Nephron (organoid): ENCODE results near the gene HBA2.

ENCODE experiments used
- H3K27ac Mint-ChIP-seq, 3 experiments: 2 replicates each; pipeline ENCODE4 v1.8.0; 2020; ENCODE audit warnings: mixed read lengths in 3 of 3, mild to moderate bottlenecking in 2 of 3, moderate library complexity in 1 of 3
- H3K27me3 Mint-ChIP-seq: 2 replicates; pipeline ENCODE4 v1.8.0; 2021; ENCODE audit warnings: low read depth, mild to moderate bottlenecking, moderate library complexity, mixed read lengths
- H3K36me3 Mint-ChIP-seq: 2 replicates; pipeline ENCODE4 v1.8.0; 2020; ENCODE audit warnings: low read depth, mixed read lengths
- H3K4me1 Mint-ChIP-seq: 2 replicates; pipeline ENCODE4 v1.8.0; 2020; ENCODE audit warnings: mixed read lengths
- H3K4me3 Mint-ChIP-seq, 3 experiments: 2 replicates each; pipeline ENCODE4 v1.8.0; 2020; ENCODE audit warnings: mild to moderate bottlenecking in 3 of 3, mixed read lengths in 3 of 3, moderate library complexity in 2 of 3
- H3K9me3 Mint-ChIP-seq: 2 replicates; pipeline ENCODE4 v1.8.0; 2020; ENCODE audit warnings: mixed read lengths
- TF ChIP-seq, protein P1 (sequence below), 3 experiments: fragments of 200-600 bp; sonication (generic); IDR thresholded peaks; one replicate each; pipeline ENCODE4 v1.5.0; 2021; ENCODE audit warnings: antibody characterized with exemption in 3 of 3; ENCODE audit not compliant: unreplicated experiment in 3 of 3

Gene HBA2

DNA sequence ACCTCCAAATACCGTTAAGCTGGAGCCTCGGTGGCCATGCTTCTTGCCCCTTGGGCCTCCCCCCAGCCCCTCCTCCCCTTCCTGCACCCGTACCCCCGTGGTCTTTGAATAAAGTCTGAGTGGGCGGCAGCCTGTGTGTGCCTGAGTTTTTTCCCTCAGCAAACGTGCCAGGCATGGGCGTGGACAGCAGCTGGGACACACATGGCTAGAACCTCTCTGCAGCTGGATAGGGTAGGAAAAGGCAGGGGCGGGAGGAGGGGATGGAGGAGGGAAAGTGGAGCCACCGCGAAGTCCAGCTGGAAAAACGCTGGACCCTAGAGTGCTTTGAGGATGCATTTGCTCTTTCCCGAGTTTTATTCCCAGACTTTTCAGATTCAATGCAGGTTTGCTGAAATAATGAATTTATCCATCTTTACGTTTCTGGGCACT, 4.7 kb downstream of the HBA2 start:
- Mint-ChIP-seq H3K27ac (no peak overlapping the region), H3K4me1 (peaks cover 6% of the 10 kb centered on the region), H3K4me3 (peak overlapping the region; percentile 17 to 46 (median 20))

GRCh38 chr16:177981-178667, 5.4 kb downstream of the HBA2 start:
- peaks cover 3% of the 10 kb centered on the region for H3K36me3 Mint-ChIP-seq
- peaks cover 65% of the 10 kb centered on the region for H3K27me3 Mint-ChIP-seq
- TF ChIP-seq, protein P1, sequence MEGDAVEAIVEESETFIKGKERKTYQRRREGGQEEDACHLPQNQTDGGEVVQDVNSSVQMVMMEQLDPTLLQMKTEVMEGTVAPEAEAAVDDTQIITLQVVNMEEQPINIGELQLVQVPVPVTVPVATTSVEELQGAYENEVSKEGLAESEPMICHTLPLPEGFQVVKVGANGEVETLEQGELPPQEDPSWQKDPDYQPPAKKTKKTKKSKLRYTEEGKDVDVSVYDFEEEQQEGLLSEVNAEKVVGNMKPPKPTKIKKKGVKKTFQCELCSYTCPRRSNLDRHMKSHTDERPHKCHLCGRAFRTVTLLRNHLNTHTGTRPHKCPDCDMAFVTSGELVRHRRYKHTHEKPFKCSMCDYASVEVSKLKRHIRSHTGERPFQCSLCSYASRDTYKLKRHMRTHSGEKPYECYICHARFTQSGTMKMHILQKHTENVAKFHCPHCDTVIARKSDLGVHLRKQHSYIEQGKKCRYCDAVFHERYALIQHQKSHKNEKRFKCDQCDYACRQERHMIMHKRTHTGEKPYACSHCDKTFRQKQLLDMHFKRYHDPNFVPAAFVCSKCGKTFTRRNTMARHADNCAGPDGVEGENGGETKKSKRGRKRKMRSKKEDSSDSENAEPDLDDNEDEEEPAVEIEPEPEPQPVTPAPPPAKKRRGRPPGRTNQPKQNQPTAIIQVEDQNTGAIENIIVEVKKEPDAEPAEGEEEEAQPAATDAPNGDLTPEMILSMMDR (IDR thresholded peaks at IDR 0.05; ENCODE audit: unreplicated experiment in 3 of 3) = no peak
- no peak overlapping the region for H3K27ac Mint-ChIP-seq
- H3K9me3 Mint-ChIP-seq = peaks cover 4% of the 10 kb centered on the region
- H3K4me3 Mint-ChIP-seq = peak overlapping the region in 2 of 3 experiments; percentile 14 to 20
- H3K4me1 Mint-ChIP-seq = peaks cover 6% of the 10 kb centered on the region

More for the DNA sequence above, 4.7 kb downstream of the HBA2 start:
- TF ChIP-seq, protein P1 (IDR thresholded peaks at IDR 0.05; ENCODE audit: unreplicated experiment in 3 of 3) = no peak
- peaks cover 4% of the 10 kb centered on the region for H3K9me3 Mint-ChIP-seq
- H3K36me3 Mint-ChIP-seq = no peaks in the 10 kb centered on the region
- H3K27me3 Mint-ChIP-seq = peaks cover 65% of the 10 kb centered on the region

DNA sequence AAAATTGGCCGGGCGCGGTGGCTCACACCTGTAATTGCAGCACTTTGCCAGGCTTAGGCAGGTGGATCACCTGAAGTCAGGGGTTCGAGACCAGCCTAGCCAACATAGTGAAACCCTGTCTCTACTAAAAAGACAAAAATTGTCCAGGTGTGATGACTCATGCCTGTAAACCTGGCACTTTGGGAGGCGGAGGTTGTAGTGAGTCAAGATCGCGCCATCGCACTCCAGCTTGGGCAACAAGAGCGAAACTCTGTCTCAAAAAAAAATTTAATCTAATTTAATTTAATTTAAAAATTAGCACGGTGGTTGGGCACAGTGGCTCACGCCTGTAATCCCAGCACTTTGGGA, 6.0 kb downstream of the HBA2 start:
- Mint-ChIP-seq H3K9me3 (peaks cover 4% of the 10 kb centered on the region), H3K27me3 (peaks cover 60% of the 10 kb centered on the region), H3K27ac (no peak overlapping the region), H3K4me1 (peaks cover 6% of the 10 kb centered on the region), H3K4me3 (no peak overlapping the region), H3K36me3 (peaks cover 3% of the 10 kb centered on the region)
- TF ChIP-seq, protein P1 (IDR thresholded peaks at IDR 0.05; ENCODE audit: unreplicated experiment in 3 of 3) = no peak

GRCh38 chr16:179211-180092, 6.8 kb downstream of the HBA2 start:
- Mint-ChIP-seq H3K4me1 (peaks cover 6% of the 10 kb centered on the region), H3K36me3 (peaks cover 3% of the 10 kb centered on the region)

DNA sequence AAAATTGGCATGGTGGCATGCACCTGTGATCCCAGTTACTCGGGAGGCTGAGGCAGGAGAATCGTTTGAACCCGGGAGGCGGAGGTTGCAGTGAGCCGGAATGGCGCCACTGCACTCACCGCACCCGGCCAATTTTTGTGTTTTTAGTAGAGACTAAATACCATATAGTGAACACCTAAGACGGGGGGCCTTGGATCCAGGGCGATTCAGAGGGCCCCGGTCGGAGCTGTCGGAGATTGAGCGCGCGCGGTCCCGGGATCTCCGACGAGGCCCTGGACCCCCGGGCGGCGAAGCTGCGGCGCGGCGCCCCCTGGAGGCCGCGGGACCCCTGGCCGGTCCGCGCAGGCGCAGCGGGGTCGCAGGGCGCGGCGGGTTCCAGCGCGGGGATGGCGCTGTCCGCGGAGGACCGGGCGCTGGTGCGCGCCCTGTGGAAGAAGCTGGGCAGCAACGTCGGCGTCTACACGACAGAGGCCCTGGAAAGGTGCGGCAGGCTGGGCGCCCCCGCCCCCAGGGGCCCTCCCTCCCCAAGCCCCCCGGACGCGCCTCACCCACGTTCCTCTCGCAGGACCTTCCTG, 7.5 kb downstream of the HBA2 start, which contains the start of gene HBQ1:
Gene HBQ1 (plus strand): TSS at position 359 of the 575 bp plus-strand sequence. CDS start 28 bp downstream, at position 387.
- Mint-ChIP-seq H3K36me3 (peaks cover 6% of the 10 kb centered on the region), H3K27ac (no peak within 1 kb of the TSS), H3K27me3 (peaks cover 44% of the 10 kb centered on the region), H3K4me1 (peaks cover 6% of the 10 kb centered on the region), H3K4me3 (peak within 1 kb of the TSS in 2 of 3 experiments; percentile 44 to 46), H3K9me3 (no peaks in the 10 kb centered on the region)
- TF ChIP-seq, protein P1 (IDR thresholded peaks at IDR 0.05; ENCODE audit: unreplicated experiment in 3 of 3) = peak; percentile 65 to 75 (median 73)

More at GRCh38 chr16:179211-180092, 6.8 kb downstream of the HBA2 start:
- H3K9me3 Mint-ChIP-seq = peaks cover 3% of the 10 kb centered on the region
- peak overlapping the region in 1 of 3 experiments; percentile 43 for H3K4me3 Mint-ChIP-seq
- H3K27me3 Mint-ChIP-seq = peaks cover 52% of the 10 kb centered on the region
- no peak overlapping the region for H3K27ac Mint-ChIP-seq
- TF ChIP-seq, protein P1 (IDR thresholded peaks at IDR 0.05; ENCODE audit: unreplicated experiment in 3 of 3) = no peak
